Stimulated activated CD8-positive, alpha-beta memory T cell treated with anti-CD3 and anti-CD28 coated beads, Interleukin-7, amount 100 ng/mL, for 1 hour (primary cell): ENCODE data around the gene PNMA8B.
"Not testable (repeated sequence)": the region's sequence is repeated elsewhere in the genome, so short reads cannot be mapped to it uniquely, and the experiment has no call there.

Source experiments
- DNase-seq, 2 donors: peaks; one replicate each; pipeline ENCODE4 v3.0.0-alpha.2; 2020; ENCODE audit warnings: low read depth in 2 of 2

The PNMA8B gene

DNA sequence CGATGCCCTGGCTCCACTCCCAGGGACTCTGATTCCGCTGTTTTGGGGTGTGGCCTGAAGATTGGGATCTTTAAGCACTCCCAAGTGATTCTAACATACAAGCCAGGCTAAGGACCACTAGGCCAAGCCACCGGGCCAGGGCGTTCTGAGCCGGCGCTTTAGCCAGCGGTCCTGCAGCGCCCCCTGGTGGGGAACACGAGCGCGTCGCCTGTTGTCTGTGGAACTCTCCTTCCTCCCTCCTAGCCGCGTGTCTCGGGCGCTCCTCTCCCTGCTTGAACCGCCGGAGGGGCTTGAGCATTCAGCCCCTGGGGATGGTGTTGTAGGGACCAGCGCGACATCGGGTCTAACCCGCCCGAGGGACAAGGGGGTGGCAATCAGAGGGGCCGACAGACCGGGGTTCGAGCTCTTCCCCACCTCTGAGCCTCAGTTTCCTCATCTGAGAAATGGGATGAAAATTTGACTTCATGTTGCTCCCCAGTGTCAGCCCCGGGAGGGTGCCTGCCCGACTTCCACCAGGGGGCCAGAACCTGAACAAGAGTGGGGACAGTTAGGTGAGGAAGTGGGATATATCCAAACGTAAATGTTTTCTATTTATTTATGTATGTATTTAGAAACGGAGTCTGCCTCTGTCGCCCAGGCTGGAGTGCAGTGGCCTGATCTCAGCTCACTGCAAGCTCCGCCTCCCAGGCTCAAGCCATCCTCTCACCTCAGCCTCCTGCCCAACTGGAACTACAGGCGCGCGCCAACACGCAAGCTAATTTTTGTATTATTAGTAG, 18.0 kb upstream of the PNMA8B start:
- peak; percentile 54 to 72 for DNase-seq

DNA sequence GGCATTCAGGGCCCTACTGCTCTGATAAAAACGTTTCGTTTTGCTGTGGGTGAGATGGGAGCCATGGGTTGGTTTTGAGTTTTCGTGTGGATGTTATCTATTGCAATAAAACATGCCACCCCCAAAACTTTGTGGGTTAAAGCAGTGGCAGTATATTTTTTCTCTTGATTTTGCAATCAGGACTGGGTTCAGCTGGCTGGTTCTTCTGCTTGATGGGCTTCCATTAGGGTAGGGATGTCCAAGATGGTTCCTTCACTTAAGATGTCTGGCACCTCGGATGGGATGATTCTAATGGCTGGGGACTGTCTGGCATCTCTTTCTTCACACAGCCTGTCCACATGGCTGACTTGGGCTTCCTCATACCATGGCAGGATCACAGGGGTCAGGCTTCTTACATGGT, 15.6 kb upstream of the PNMA8B start:
- no peak for DNase-seq

DNA sequence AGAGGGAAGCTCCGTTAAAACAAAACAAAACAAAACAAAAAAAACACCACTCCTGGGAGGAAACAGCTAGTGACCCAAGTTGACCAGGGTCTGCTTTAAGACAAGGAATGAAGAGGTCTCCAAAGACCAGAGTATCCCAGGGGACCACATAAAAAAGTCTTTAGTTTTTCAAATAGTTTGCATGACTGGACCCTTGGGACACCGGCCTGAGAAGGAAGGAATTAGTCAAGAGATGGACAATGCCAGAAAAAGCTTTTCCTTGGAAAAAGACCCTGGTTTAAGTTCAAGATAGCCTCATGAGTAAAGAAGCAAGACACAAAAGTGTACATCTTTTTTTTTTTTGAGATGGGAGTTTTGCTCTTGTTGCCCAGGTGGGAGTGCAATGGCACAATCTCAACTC, 12.5 kb upstream of the PNMA8B start:
- DNase-seq, result no peak

DNA sequence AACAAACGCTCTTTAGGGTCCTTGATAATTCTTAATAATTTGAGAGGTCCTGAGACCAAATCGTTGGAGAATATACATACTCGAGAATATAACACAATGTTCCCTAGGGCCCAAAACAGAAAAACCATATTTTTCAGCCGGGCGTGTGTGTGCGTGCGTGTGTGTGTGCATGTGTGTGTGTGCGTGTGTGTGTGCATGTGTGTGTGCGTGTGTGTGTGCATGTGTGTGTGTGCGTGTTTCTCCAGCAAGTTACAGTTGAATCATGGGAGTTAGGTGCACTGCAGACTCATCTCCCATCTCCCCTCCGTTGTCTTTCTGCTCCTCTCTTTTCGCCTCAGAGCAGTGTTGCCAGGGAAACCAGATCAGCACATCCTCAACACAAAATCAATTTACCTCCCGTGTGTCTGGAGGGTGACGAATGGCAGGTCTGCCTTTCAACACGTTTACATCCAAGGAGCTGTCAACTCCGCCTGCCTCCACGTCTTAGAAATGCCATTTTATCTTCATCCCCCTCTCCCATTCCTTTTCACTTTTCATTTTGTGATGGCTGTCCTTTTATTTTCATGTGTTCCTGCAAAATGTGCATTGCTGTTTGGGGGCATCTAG, 8.3 kb upstream of the PNMA8B start:
- DNase-seq, result no peak

DNA sequence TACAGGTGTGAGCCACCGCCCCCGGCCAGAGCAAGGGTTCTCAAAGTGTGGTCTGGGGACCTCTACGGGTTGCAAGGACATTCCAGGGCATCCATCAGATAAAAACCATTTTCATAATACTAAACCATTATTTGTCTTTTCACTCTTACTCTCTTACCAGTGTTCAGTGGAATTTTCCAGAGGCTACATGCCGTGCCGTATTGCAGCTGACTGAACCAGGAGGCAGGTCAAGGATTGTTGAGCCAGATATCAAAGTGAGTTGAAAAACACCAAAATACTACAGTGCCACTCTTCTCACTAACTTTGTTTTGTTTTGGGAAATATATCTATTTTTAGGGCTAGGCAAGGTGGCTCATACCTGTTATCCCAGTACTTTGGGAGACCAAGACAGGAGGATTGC, 7.2 kb upstream of the PNMA8B start:
- no peak for DNase-seq

DNA sequence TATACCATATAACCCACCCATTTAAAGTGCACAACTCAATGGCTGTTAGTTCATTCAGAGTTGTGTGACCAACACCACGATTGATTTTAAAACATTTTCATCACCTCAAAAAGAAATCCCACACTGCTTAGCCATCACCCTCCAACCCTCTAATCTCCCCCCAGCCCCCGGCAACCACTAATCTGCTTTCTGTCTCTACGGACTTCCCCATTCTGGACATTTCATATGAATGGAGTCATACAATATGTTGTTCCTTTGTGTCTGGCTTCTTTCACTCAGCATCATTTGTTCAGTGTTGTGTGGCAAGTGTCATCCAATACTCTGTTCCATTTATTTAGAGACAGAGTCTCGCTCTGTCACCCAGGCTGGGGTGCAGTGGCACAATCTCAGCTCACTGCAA, 4.0 kb upstream of the PNMA8B start:
- DNase-seq, result no peak

DNA sequence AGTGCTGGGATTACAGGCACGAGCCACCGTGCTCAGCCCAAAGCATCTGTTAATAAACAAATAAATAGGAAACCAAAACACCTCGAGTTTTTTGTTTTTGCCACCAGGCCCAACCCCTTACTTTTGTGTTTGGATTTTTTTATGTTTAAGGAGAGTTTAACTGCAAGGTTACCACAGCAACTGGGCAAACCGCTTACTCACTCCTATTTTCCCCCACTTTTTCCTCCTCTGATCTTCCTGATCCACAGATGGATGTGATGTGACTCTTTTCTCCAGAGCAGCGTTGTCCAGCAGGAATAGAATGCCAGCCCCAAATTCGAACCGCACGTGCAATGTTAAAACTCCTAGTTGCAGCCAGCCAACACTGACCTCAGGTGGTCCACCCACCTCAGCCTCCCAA, 2.1 kb upstream of the PNMA8B start:
- no peak for DNase-seq

DNA sequence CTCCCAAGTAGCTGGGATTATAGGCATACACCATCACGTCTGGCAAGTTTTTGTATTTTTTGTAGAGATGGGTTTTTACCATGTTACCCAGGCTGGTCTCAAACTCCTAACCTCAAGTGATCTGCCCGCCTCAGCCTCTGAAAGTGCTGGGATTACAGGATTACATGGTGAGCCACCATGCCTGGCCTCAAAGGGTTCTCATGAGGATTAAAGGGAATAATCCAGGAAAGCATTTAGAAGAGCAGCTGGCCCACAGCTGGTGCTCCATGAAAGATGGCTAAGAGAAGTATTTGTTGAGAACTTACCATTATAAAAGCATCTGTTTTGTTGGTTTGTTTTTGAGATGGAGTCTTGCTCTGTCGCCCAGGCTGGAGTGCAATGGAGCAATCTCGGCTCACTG, 1.2 kb upstream of the PNMA8B start:
- not testable (repeated sequence) for DNase-seq

DNA sequence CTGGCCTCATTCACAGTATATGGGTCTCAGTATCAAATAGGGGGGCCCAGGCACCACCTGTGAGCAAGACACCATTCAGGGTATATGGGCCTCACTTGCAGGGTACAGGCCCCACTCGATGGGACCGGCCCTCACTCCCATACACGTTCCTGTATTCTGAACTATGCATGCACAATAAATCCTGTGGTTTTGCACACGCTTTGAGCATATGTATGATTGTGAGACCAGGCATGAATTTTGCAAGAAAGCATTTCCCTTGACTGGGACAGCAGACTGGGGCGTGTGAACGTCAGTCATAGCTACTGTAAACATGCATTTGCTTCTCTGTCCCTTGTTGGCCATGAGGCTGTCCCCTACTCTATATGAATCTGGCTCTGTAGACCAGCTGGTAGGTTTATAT, 637 bp upstream of the PNMA8B start:
- no peak for DNase-seq

DNA sequence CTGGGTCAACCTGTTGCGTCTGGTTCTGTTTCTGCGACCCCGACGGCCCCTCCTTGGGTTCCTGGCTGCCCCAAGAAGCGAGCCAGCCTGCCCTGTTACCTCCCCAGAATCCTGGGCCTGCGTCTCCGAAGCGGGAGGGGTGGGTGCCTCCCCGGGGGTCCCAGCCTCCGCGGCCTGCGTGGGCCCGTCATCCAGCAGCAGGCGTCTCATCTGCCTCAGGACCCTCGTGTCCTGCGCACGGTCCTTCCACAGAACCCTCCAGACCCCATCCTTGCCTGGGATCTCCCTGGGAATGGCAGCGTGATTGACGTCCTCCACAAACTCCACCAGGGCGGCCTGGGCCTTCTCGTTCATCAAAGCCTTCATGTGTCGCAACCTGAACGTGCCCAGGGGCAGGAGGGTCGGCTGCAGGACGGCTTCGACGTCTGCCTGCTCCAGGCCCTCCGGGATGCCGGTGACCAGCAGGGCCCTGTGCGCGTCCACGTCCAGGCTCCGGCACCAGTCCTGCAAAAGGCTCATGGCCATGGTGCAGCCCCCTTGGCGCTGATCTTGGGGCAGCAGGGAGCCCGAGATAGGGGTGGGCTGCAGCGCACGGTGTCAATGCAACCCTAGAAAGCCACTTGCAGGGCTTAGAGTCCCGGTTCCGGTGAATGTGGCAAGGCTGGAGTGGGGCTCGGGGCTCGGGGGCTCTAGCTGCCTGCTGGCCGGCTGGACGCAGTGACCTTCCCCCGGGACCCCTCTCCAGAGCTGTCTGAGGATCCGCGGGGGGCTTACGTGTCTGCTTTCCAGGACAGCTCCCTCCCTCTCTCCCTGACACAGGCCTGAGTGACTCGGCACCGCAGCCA, 504 bp downstream of the PNMA8B start:
- no peak for DNase-seq

DNA sequence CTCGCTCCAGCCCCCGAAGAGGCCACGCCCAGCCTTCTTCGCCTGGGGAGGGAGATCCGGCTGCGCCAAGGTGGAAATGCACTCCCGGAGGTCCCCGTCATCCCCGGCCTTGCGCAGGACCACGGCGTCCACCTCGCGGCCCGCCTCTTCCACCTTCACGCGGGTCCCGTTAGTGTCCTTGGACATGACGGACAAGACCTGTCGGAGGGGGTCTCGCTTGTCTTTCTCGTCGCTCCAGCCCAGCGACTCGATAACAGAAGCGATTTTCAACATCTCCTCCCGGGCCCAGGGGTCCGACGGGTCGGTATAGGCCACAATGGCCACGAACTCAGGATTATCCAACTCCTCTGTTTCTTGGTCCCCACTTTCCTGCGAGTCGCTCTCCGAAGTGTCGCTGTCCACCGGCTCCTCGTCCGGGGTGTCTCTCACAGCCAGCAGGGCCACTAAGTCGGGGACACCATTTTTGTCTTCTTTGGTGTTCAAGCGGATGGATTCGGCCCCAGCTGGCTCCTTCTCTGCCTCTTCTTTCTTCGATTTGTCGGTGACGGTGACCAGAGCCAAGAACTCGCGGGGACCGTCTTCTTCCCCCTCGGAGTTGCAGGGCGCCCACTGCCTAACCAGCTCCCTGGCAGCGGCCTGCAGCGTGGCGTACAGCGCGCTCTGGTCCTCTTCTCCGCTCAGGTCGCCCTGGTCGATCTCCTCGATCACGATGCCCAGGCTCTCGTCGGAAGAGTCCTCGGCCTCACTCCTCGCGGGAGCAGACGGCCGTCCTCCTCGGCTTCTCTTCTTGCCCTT, 1.3 kb downstream of the PNMA8B start:
- no peak for DNase-seq

DNA sequence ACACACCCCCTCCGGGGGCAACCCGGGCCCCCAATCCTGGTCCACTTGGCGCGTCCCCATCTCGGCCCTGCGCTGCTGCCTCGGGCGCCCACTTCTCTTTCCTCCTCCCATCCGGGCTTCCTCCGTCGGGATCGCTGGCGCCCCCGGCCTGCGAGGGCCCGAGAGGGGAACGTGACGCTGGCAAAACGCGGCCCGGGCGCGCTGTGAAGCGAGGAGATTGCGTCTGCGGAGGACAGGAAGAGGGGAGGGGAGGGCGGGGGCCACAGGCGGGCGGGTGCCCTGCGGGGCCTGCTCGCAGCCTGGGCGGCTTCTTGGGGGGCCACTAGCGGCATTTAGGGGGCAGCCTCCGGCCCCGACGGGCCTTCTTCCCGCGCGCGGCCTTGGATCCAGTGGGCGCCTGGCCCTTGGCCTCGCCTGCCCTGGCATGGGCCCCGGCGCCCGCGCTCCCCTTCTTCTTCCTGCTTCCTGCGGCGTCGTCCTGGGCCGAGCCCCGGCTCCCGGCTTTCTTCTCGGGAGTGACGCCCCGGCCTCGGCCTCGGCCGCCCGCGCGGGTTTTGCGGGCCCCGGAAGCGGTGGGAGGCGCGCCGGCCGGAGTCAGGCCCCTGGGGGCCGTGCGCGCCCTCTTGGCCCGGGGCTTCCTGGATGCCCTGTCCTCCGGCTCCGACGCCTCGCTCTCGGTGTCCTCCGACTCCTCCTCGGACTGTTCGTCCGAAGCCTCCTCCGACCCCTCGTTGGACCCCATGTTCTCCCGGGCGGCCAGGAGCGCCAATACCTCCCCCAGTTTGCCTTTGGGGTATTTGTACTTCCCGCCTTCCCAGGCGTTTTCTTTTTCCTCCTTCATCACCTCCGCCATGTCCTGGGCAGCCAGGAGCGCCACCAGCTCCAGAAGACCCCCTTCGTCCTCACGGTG, 2.2 kb downstream of the PNMA8B start:
- no peak for DNase-seq

DNA sequence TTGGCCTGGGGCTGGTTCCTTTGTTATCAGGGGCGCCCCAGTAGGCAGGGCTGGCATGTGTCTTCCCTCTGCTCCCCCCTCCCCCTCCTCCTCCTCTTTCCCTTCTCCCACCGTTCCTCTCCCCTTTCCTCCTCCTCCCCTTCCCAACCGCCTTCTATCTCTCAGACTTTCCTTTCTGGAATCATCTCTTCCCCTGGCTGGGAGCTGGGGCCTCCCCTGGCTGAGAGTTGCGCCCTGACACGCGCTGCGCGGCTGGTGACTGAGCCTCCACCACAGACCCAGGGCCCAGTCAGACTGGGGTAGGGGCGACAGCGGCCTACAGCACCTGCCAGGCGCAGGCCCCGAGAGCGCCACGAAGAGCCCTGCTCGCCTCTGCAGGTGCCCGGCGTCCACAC, 2.8 kb downstream of the PNMA8B start:
- no peak for DNase-seq

DNA sequence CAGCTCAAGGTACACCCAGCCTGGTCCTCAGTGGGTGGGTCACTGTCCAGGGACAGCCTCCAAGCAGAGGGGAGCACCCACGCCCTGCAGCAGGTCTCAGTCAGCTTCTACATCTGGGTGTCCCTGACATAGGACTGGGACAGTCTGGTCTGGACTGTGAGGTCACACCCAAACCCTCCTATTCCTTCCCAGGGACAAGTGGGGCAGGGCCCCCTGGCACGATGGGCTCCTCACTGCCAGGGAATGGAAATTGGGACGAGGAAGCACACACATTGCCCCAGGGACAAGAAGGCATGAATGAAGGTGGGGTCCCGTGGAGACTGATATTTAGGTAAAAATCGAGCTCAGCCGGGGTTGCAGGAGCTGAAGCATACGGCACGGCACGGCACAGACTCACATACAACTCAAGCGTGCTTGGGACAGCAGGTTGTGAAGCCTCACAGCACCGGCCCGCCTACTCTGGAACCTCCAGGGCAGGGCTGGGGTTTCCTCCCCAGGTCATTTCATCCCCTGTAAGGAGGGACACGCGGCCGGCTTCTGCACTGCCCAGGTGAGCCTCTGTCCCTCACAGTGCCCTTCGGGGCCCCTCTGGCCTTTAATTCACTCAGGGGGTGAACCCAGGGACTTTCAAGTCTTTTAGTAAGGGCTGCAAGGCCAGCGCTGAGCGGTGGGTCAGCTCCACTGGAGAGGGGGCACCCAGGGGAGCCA, 3.5 kb downstream of the PNMA8B start:
- DNase-seq, result no peak

DNA sequence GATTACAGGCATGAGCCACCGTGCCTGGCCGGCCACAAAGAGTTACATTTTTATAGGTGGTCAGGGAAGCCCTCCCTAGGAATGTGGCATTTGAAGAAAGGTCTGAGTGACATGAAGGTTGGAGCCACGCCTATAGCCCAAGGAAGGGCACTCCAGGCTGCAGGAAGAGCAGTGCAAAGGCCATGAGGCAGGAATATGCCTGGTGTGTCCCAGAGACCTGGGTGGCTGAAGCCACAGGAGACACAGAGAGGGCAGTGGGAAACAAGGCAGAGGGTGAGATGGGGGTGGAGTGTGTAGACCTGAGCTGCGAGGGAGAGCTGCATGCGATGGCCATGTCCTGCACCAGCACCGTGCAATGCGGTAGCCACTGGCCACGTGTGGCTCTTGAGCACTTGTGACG, 4.9 kb downstream of the PNMA8B start:
- DNase-seq, result no peak

DNA sequence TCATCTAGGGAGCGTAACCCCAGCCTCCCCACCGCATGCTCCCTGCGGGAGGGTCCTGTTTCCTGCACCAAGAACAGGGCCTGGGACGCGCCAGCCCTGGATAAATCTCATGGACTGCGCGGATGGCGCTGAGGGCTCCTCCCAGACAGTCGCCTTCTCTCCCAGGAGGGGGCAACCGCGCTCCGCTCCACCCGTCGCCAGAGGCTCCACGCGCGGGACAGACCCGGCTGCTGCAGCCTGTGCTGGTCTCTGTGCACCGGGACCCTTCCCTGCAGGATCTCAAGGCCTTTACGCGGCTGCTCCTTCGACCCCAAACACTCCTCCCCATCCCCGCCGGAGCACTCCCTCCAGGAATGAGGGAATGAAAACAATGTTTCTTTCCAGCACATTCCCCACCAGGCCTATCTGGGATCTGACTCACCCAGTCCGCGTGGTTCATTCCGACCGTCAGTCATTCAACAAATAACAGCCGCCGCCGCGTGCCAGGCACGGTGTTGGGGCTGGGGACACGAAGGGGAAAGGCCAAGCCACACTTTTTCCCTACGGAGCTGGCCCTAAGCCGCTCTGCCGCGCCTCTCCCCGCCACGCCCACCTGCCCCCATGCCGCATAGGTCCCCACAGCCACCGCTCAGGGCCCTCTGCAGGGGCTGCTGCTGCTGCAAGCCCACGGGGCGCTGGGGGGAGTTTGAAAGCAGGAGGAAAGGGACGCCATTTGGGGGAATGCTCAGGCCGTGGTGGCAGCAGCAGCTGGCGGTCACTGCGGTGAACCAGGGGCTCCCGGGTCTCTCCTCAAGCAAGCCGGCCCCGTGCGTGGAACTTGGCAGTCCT, 6.0 kb downstream of the PNMA8B start:
- no peak for DNase-seq

DNA sequence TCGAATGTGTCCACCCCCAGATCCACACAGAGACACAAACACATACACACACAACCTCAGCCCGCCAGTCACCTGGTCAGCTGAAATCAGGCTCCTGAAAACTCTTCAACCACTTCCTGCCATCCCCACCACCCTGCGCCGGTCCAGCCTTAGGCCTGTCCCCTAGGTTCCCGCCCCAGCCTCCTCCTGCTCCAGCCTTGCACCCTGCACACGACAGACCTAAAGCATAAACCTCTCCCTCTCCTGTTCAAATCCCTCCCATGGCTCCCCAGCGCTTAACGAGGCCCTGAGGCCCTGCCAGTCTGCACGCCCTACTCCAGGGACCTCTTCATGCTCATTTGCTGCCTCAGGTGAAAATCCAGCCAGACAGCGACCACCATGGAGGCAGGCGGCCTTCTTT, 7.1 kb downstream of the PNMA8B start:
- no peak for DNase-seq

DNA sequence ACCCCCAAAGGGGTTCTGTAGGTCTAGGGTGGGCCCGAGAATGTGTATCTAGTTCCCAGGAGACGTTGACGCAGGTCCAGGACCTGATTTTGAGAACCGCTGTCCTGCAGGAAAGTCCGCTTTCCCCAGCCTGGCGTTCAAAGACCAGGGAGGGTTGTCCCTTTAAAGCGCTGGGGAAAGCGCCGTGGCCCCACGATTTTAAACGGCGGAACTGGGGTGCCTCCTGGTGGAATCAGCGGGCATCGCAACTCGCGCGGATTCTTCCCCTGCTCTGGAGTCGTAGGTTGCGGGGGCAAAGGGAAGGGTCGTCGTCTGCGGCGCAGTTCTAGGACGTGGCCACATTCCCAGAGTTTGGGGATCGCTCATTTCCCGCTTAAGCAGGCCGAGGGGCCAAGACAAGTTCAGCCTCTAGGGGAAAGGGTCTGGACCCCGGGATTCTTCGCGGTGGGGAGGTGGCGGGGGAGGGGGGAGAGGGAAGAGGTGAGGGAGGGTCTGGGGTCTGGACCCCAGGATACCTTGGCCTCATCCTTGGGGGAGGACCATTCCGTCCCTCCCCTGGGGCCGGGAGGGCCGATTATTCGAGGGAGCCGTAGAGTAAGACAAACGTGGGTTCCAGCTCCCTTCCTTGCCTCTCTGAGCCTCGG, 7.7 kb downstream of the PNMA8B start:
- DNase-seq, result peak; percentile 61 to 66
